HS-5 (cell line): Measurements from ENCODE around the gene RIOX2.

Experiments used
- DNase-seq: peaks from one replicate; pipeline ENCODE4 v3.0.0-alpha.2; 2012; ENCODE audit warnings: low read depth

Gene RIOX2

GRCh38 chr3:97954228-97954827 lies 17.9 kb downstream of the RIOX2 start:
- DNase-seq = no peak

GRCh38 chr3:97952872-97953271 lies 19.4 kb downstream of the RIOX2 start:
- DNase-seq = no peak

- DNase-seq = peak; percentile 48
Measured at GRCh38 chr3:97952280-97952679, 20.0 kb downstream of the RIOX2 start.

- no peak for DNase-seq
Measured at GRCh38 chr3:97950360-97950759, 21.9 kb downstream of the RIOX2 start.

GRCh38 chr3:97949743-97950142 lies 22.5 kb downstream of the RIOX2 start:
- DNase-seq = no peak

GRCh38 chr3:97949110-97949485 lies 23.1 kb downstream of the RIOX2 start:
- no peak for DNase-seq

GRCh38 chr3:97948351-97949109 lies 23.7 kb downstream of the RIOX2 start:
- no peak for DNase-seq

- no peak for DNase-seq
Measured at GRCh38 chr3:97942801-97943546, 29.3 kb downstream of the RIOX2 start.

GRCh38 chr3:97940034-97940433 lies 32.2 kb downstream of the RIOX2 start:
- DNase-seq = no peak

GRCh38 chr3:97939401-97939800 lies 32.8 kb downstream of the RIOX2 start:
- DNase-seq = no peak

GRCh38 chr3:97938444-97938843 lies 33.8 kb downstream of the RIOX2 start:
- DNase-seq = no peak

GRCh38 chr3:97937205-97937604 lies 35.0 kb downstream of the RIOX2 start:
- no peak for DNase-seq

GRCh38 chr3:97935842-97936241 lies 36.4 kb downstream of the RIOX2 start:
- DNase-seq = no peak

- no peak for DNase-seq
Measured at GRCh38 chr3:97934980-97935695, 37.1 kb downstream of the RIOX2 start.

GRCh38 chr3:97932387-97932801 lies 39.8 kb downstream of the RIOX2 start:
- DNase-seq = no peak

GRCh38 chr3:97931218-97931617 lies 41.0 kb downstream of the RIOX2 start:
- DNase-seq = no peak

- no peak for DNase-seq
Measured at GRCh38 chr3:97930018-97930417, 42.2 kb downstream of the RIOX2 start.

GRCh38 chr3:97928986-97929385 lies 43.2 kb downstream of the RIOX2 start:
- DNase-seq = no peak

GRCh38 chr3:97927704-97928103 lies 44.5 kb downstream of the RIOX2 start:
- DNase-seq = no peak

- DNase-seq = peak; percentile 0
Measured at GRCh38 chr3:97917813-97918536, 54.3 kb downstream of the RIOX2 start.

- no peak for DNase-seq
Measured at GRCh38 chr3:97916576-97916975, 55.7 kb downstream of the RIOX2 start.

GRCh38 chr3:97914388-97914787 lies 57.8 kb downstream of the RIOX2 start:
- peak; percentile 2 for DNase-seq
